H1 (cell line): Measurements from ENCODE around the gene CAMK2B. TPM values are rescaled to one million over a fixed set of nuclear protein-coding genes. Genes with fewer than 3 reads are reported as not detected.

Experiments used
- CTCF ChIA-PET: fragments of 300-600 bp; sonication (Branson Sonifier 250); formaldehyde crosslinking; loops from one replicate; lab custom pipeline; 2021; ENCODE audit not compliant: partially characterized antibody; lab: Charles Lee
- POLR2A ChIA-PET: fragments of 300-600 bp; sonication (Branson Sonifier 250); formaldehyde crosslinking; loops from one replicate; lab custom pipeline; 2021; ENCODE audit warnings: inconsistent platforms; ENCODE audit not compliant: partially characterized antibody; lab: Charles Lee
- DNase-seq, 2 experiments: peaks; one replicate each; pipeline versions ENCODE4 v3.0.0 to v3.0.0-alpha.2; 2010 to 2022; ENCODE audit warnings: low spot score in 2 of 2, low read depth in 1 of 2, mixed read lengths in 1 of 2
- FAIRE-seq: peaks from 2 replicates; lab custom pipeline; 2011; peaks lifted over from hg19 to GRCh38; lab: Jason Lieb, UNC
- H2AFZ ChIP-seq: 2 replicates; pipeline ENCODE4 v1.8.1; 2012; ENCODE audit warnings: low read length, inconsistent platforms
- H2AK5ac ChIP-seq: 2 replicates; pipeline ENCODE4 v1.6.1; 2013; ENCODE audit warnings: low read depth, low read length
- H2BK120ac ChIP-seq: replicated peaks from 2 replicates; pipeline ENCODE3; 2013; ENCODE audit warnings: low read depth, low read length, inconsistent platforms
- H2BK12ac ChIP-seq: 2 replicates; pipeline ENCODE4 v1.6.1; 2013; ENCODE audit warnings: low read depth, low read length
- H2BK15ac ChIP-seq: 2 replicates; pipeline ENCODE4 v1.6.1; 2013; ENCODE audit warnings: low read length
- H2BK20ac ChIP-seq: 2 replicates; pipeline ENCODE4 v1.6.1; 2013; ENCODE audit warnings: low read length
- H2BK5ac ChIP-seq: 2 replicates; pipeline ENCODE4 v1.6.1; 2013; ENCODE audit warnings: low read depth, low read length
- H3K14ac ChIP-seq: 2 replicates; pipeline ENCODE4 v1.6.1; 2013; ENCODE audit warnings: inconsistent platforms; ENCODE audit not compliant: insufficient read length
- H3K18ac ChIP-seq: 2 replicates; pipeline ENCODE4 v1.6.1; 2013; ENCODE audit warnings: low read length; ENCODE audit errors: extremely low read depth
- H3K23ac ChIP-seq: 2 replicates; pipeline ENCODE4 v1.6.1; 2013; ENCODE audit warnings: inconsistent platforms; ENCODE audit not compliant: insufficient read length
- H3K23me2 ChIP-seq: 2 replicates; pipeline ENCODE4 v1.6.1; 2013; ENCODE audit warnings: low read depth, low read length
- H3K27ac ChIP-seq: 2 replicates; pipeline ENCODE4 v1.6.1; 2011; ENCODE audit warnings: low read depth, low read length, inconsistent platforms
- H3K27me3 ChIP-seq, 4 experiments: replicated peaks in 1 of 4; 1 replicate in 1 of 4; 2 replicates in 3 of 4; pipeline versions ENCODE4 v1.6.1 to v1.8.1; 2011 to 2013; ENCODE audit warnings: low read length in 3 of 4, mild to moderate bottlenecking in 3 of 4, inconsistent platforms in 2 of 4, mixed read lengths in 2 of 4, moderate library complexity in 1 of 4; ENCODE audit not compliant: control insufficient read depth in 3 of 4, insufficient read depth in 3 of 4; ENCODE audit errors: extremely low read depth in 1 of 4
- H3K36me3 ChIP-seq, 4 experiments: 2 replicates each; pipeline versions ENCODE4 v1.6.1 to v1.8.1; 2011 to 2013; ENCODE audit warnings: mild to moderate bottlenecking in 4 of 4, low read length in 3 of 4, moderate library complexity in 2 of 4, control low read depth in 1 of 4, inconsistent platforms in 1 of 4; ENCODE audit not compliant: insufficient read depth in 4 of 4, control insufficient read depth in 2 of 4
- H3K4ac ChIP-seq: replicated peaks from 2 replicates; pipeline ENCODE3; 2013; ENCODE audit warnings: low read length, low read depth, mixed read lengths, inconsistent platforms; ENCODE audit not compliant: insufficient read length
- H3K4me1 ChIP-seq, 4 experiments: replicated peaks in 1 of 4; 1 replicate in 1 of 4; 2 replicates in 3 of 4; pipeline versions ENCODE4 v1.6.1 to v1.8.1; 2011 to 2013; ENCODE audit warnings: low read length in 3 of 4, inconsistent platforms in 2 of 4, mixed read lengths in 1 of 4; ENCODE audit not compliant: insufficient read depth in 4 of 4, control insufficient read depth in 3 of 4
- H3K4me2 ChIP-seq, 2 experiments: 2 replicates each; pipeline versions ENCODE4 v1.6.1 to v1.8.1; 2011 to 2013; ENCODE audit warnings: low read depth in 2 of 2, low read length in 2 of 2, control low read depth in 1 of 2, inconsistent platforms in 1 of 2, mild to moderate bottlenecking in 1 of 2; ENCODE audit not compliant: insufficient read depth in 1 of 2
- H3K4me3 ChIP-seq, 4 experiments: fragments of 200-600, 300-600 bp in 1 of 4; sonication (generic), shearing (Covaris generic), sonication (Bioruptor Twin) in 1 of 4; 2 replicates each; pipeline versions ENCODE4 v1.5.1 to v1.8.1; 2011 to 2016; ENCODE audit warnings: low read length in 4 of 4, low read depth in 3 of 4, control low read depth in 2 of 4, inconsistent platforms in 2 of 4, mild to moderate bottlenecking in 2 of 4, mixed read lengths in 1 of 4, moderate library complexity in 1 of 4; ENCODE audit not compliant: insufficient read depth in 2 of 4; ENCODE audit errors: extremely low read depth in 1 of 4
- H3K56ac ChIP-seq: replicated peaks from 2 replicates; pipeline ENCODE3; 2013; ENCODE audit warnings: low read depth, mild to moderate bottlenecking, mixed read lengths, low read length, inconsistent platforms; ENCODE audit not compliant: insufficient read length
- H3K79me1 ChIP-seq: 2 replicates; pipeline ENCODE4 v1.6.1; 2013; ENCODE audit warnings: low read depth, low read length, control low read depth
- H3K79me2 ChIP-seq, 2 experiments: 2 replicates each; pipeline versions ENCODE4 v1.6.1 to v1.8.1; 2012 to 2013; ENCODE audit warnings: low read length in 2 of 2, mild to moderate bottlenecking in 2 of 2, inconsistent platforms in 1 of 2; ENCODE audit not compliant: insufficient read depth in 2 of 2, control insufficient read depth in 1 of 2
- H3K9ac ChIP-seq, 4 experiments: replicated peaks in 1 of 4; 1 replicate in 1 of 4; 2 replicates in 3 of 4; pipeline versions ENCODE4 v1.6.1 to v1.8.1; 2011 to 2013; ENCODE audit warnings: low read depth in 3 of 4, low read length in 3 of 4, control low read depth in 2 of 4, mild to moderate bottlenecking in 2 of 4, moderate library complexity in 2 of 4, inconsistent platforms in 1 of 4; ENCODE audit errors: extremely low read depth in 1 of 4
- H3K9me3 ChIP-seq, 2 experiments: 2 replicates each; pipeline versions ENCODE4 v1.6.1 to v1.8.1; 2012 to 2013; ENCODE audit warnings: mild to moderate bottlenecking in 2 of 2, moderate library complexity in 2 of 2, control low read depth in 1 of 2, inconsistent platforms in 1 of 2, low read depth in 1 of 2, low read length in 1 of 2, mixed read lengths in 1 of 2; ENCODE audit not compliant: insufficient read depth in 2 of 2
- H4K20me1 ChIP-seq, 2 experiments: replicated peaks in 1 of 2; 2 replicates each; pipeline versions ENCODE3 to v1.8.1; 2011 to 2013; ENCODE audit warnings: inconsistent platforms in 2 of 2, low read length in 2 of 2, mild to moderate bottlenecking in 1 of 2; ENCODE audit not compliant: insufficient read depth in 2 of 2, control insufficient read depth in 1 of 2
- H4K5ac ChIP-seq: 2 replicates; pipeline ENCODE4 v1.6.1; 2013; ENCODE audit warnings: low read length, low read depth, mixed read lengths, inconsistent platforms; ENCODE audit not compliant: insufficient read length
- H4K8ac ChIP-seq: 2 replicates; pipeline ENCODE4 v1.8.0; 2013; ENCODE audit warnings: mild to moderate bottlenecking, moderate library complexity, low read length, inconsistent platforms; ENCODE audit not compliant: insufficient read depth; ENCODE audit errors: extremely low read depth
- H4K91ac ChIP-seq: replicated peaks from 2 replicates; pipeline ENCODE3; 2013; ENCODE audit warnings: low read length, mixed read lengths, inconsistent platforms; ENCODE audit not compliant: insufficient read length
- CREB1 ChIP-seq: IDR thresholded peaks from 2 replicates; pipeline ENCODE4 v1.6.1; 2012; ENCODE audit warnings: inconsistent platforms
- EP300 ChIP-seq, 2 experiments: IDR thresholded peaks; 1 replicate in 1 of 2; 2 replicates in 1 of 2; pipeline ENCODE4 v1.6.1; 2011 to 2012; ENCODE audit warnings: low read depth in 2 of 2, low read length in 2 of 2, mild to moderate bottlenecking in 2 of 2, borderline replicate concordance in 1 of 2, inconsistent platforms in 1 of 2, moderate library complexity in 1 of 2
- GTF2F1 ChIP-seq: IDR thresholded peaks from 2 replicates; pipeline ENCODE4 v1.6.1; 2012; ENCODE audit warnings: low read depth, low read length, improper control_type of control experiment, borderline replicate concordance
- JUN ChIP-seq: IDR thresholded peaks from 2 replicates; pipeline ENCODE4 v1.6.1; 2011; ENCODE audit warnings: low read depth, mild to moderate bottlenecking, improper control_type of control experiment, low read length
- KDM1A ChIP-seq: fragments of 200-600, 300-600 bp; sonication (generic); IDR thresholded peaks from 2 replicates; pipeline ENCODE4 v1.7.1; 2016; ENCODE audit warnings: mild to moderate bottlenecking, low read length, borderline replicate concordance
- KDM4A ChIP-seq: IDR thresholded peaks from one replicate; pipeline ENCODE4 v1.7.1; 2012; ENCODE audit warnings: low read depth, mild to moderate bottlenecking, moderate library complexity, low read length, inconsistent platforms; ENCODE audit not compliant: severe bottlenecking
- KDM5A ChIP-seq: fragments of 200-600 bp; IDR thresholded peaks from 2 replicates; pipeline ENCODE4 v1.7.1; 2012; ENCODE audit warnings: mild to moderate bottlenecking, low read length, inconsistent platforms, mixed read lengths
- PHF8 ChIP-seq: fragments of 200-600 bp; sonication (generic); conservative IDR thresholded peaks from 2 replicates; pipeline ENCODE4 v1.7.1; 2012; ENCODE audit warnings: low read depth, mild to moderate bottlenecking, inconsistent platforms, low read length, moderate library complexity
- SAP30 ChIP-seq: fragments of 300-600 bp; sonication (generic); IDR thresholded peaks from 2 replicates; pipeline ENCODE4 v1.7.1; 2012; ENCODE audit warnings: low read length, moderate library complexity, mild to moderate bottlenecking, inconsistent platforms; ENCODE audit not compliant: insufficient read depth, insufficient replicate concordance
- SP2 ChIP-seq: IDR thresholded peaks from 2 replicates; pipeline ENCODE4 v1.6.1; 2012; ENCODE audit warnings: mild to moderate bottlenecking, low read length, inconsistent platforms
- TEAD4 ChIP-seq: IDR thresholded peaks from 2 replicates; pipeline ENCODE4 v1.6.1; 2012; ENCODE audit warnings: low read depth, low read length, inconsistent platforms, mixed read lengths
- WGBS, 2 experiments: shearing (Covaris generic) in 1 of 2; methylation state at CpG; one replicate each; pipeline versions ENCODE4 v1.1.6 to v1.1.7; 2013 to 2015; ENCODE audit warnings: low lambda C conversion rate in 2 of 2, mixed read lengths in 2 of 2, inconsistent platforms in 1 of 2, low coverage in 1 of 2, missing lambda C conversion rate in 1 of 2; ENCODE audit not compliant: insufficient replicate concordance in 2 of 2, insufficient coverage in 1 of 2, insufficient read length in 1 of 2; ENCODE audit errors: extremely low coverage in 1 of 2, missing lambda C conversion rate in 1 of 2; 5-methylcytosine and 5-hydroxymethylcytosine counted together
- polyA plus RNA-seq, 7 experiments: library from polyadenylated mRNA; depleted of rRNA in 3 of 7; stranded (reverse) in 5 of 7; unstranded in 2 of 7; fragments of >200 nt in 5 of 7; fragments of 200-250 nt in 2 of 7; gene quantifications; 1 replicate in 5 of 7; 2 replicates in 1 of 7; 4 replicates in 1 of 7; pipeline versions ENCODE4 v1.2.1 to v1.2.3, GENCODE V29; 2011 to 2013; ENCODE audit warnings: missing spikeins in 2 of 7, mixed read lengths in 2 of 7
- total RNA-seq: library from RNA; stranded (reverse); fragmentation: NEBNext Ultra II Directional; extraction: Animal tissue kit (Norgen Biotek cat#: 25700); gene quantifications from 2 replicates; pipeline ENCODE4 v1.2.1, GENCODE V29; 2021
- TF ChIP-seq, protein P1 (sequence below): IDR thresholded peaks from 2 replicates; pipeline ENCODE4 v1.6.1; 2011; ENCODE audit warnings: low read depth, mild to moderate bottlenecking, low read length; ENCODE audit not compliant: insufficient read depth
- TF ChIP-seq, protein P2 (sequence below): IDR thresholded peaks from 2 replicates; pipeline ENCODE4 v1.6.1; 2012; ENCODE audit warnings: inconsistent platforms

CAMK2B gene
- total and polyA plus RNA-seq, 2 of the 8 experiments (the other 6 are each of a cell fraction or from before 2014, with no cell fraction given): 0.05 to 0.15 TPM

DNA sequence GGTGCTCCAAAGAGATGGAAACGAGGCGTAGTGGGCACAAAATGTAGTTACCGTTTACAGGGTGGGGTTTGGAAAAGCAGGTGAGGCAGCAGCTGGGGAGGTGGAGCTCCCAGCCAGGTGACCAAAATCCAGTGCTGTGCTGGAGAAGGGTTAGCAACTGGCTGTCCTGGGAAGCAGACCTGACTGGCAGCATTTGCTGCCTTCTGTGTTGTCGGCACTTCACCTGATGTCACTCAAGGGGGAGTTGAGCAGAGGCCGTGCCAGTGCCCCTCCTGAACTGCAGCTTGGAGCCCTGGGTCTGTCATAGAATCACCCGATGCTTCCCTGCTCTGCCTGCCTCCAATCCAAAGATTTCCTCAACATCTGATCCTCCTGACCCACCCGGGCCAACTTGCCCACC is 148.9 kb downstream of the CAMK2B start:
- peak overlapping the region; percentile 5 for H4K91ac ChIP-seq
- H3K9me3 ChIP-seq: no peaks in the 10 kb centered on the region
- no peaks in the 10 kb centered on the region for H3K36me3 ChIP-seq
- H3K4me2 ChIP-seq: no peak overlapping the region
- H3K27ac ChIP-seq: no peak overlapping the region
- no peaks in the 10 kb centered on the region for H3K23me2 ChIP-seq
- H2BK15ac ChIP-seq: no peak overlapping the region
- H2BK5ac ChIP-seq: no peak overlapping the region
- ChIA-PET CTCF (interaction anchor here (2.1 kb wide), 1 partner anchor 45 kb away, joined by 7 read pairs; no protein-coding TSS in a partner anchor), POLR2A (no interaction called here)
- H2AFZ ChIP-seq: no peak overlapping the region
- no peak overlapping the region for H3K4ac ChIP-seq
- H3K56ac ChIP-seq: no peak overlapping the region
- peak overlapping the region; percentile 73 for H4K8ac ChIP-seq
- no peaks in the 10 kb centered on the region; a peak in 1 of 7 replicates for H3K27me3 ChIP-seq
- WGBS, 2 experiments: 74% methylated on average over 7 of the region's 7 CpGs; no CpG with 5 or more reads in 1 of the 2 experiments
- no peak overlapping the region for H3K9ac ChIP-seq
- H3K14ac ChIP-seq: no peak overlapping the region
- H2AK5ac ChIP-seq: no peak overlapping the region
- FAIRE-seq: no peak
- no peak for DNase-seq
- H4K20me1 ChIP-seq: no peaks in the 10 kb centered on the region
- no peaks in the 10 kb centered on the region for H3K79me2 ChIP-seq
- H2BK20ac ChIP-seq: no peak overlapping the region
- H3K4me1 ChIP-seq: peaks cover 0 to 4% (median 2%) of the 10 kb centered on the region in 4 experiments; a peak in 3 of 7 replicates
- H3K4me3 ChIP-seq: no peak overlapping the region
- H4K5ac ChIP-seq: no peak overlapping the region
- H2BK12ac ChIP-seq: no peak overlapping the region
- no peak overlapping the region for H3K18ac ChIP-seq
- no peak overlapping the region for H2BK120ac ChIP-seq
- no peaks in the 10 kb centered on the region for H3K79me1 ChIP-seq
- no peak overlapping the region for H3K23ac ChIP-seq
- TF ChIP-seq JUN (no peak), GTF2F1 (no peak), TEAD4 (no peak), SAP30 (no peak), CREB1 (no peak), KDM5A (no peak), KDM1A (no peak), EP300 (IDR thresholded peaks at IDR 0.05; ENCODE audit: borderline replicate concordance in 1 of 2, low read depth in 2 of 2, low read length in 2 of 2) (no peak), KDM4A (no peak), SP2 (no peak), PHF8 (no peak)
- TF ChIP-seq, protein P1, sequence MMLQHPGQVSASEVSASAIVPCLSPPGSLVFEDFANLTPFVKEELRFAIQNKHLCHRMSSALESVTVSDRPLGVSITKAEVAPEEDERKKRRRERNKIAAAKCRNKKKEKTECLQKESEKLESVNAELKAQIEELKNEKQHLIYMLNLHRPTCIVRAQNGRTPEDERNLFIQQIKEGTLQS: no peak
- TF ChIP-seq, protein P2, sequence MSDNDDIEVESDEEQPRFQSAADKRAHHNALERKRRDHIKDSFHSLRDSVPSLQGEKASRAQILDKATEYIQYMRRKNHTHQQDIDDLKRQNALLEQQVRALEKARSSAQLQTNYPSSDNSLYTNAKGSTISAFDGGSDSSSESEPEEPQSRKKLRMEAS: no peak
